HG02852 (cell line): ENCODE results near the gene BAG2.
A peak's percentile ranks its signal among the peaks of the same experiment; 100 is the strongest.

ENCODE experiments used
- ATAC-seq: cut with Tn5 transposase; IDR thresholded peaks from one replicate; pipeline ENCODE4 v1.9.1; 2021; ENCODE audit warnings: mild to moderate bottlenecking, moderate library complexity; ENCODE audit not compliant: unreplicated experiment

The BAG2 gene

GRCh38 chr6:57172136-57173055 is at the start of gene BAG2:
TSS of gene BAG2 (plus strand) at chr6:57172326. CDS start at chr6:57172698, 372 bp downstream.
- ATAC-seq: peak; percentile 86

- ATAC-seq: no peak
These were observed 49.0 kb upstream of the BAG2 start for GRCh38 chr6:57123111-57123510.

- ATAC-seq: no peak
These were observed 44.4 kb upstream of the BAG2 start for GRCh38 chr6:57127763-57128162.

- no peak for ATAC-seq
These were observed 41.4 kb upstream of the BAG2 start for GRCh38 chr6:57130661-57131177.

- no peak for ATAC-seq
These were observed 37.2 kb upstream of the BAG2 start for GRCh38 chr6:57134954-57135353.

- ATAC-seq: no peak
These were observed 36.2 kb upstream of the BAG2 start for GRCh38 chr6:57135885-57136284.

- ATAC-seq: no peak
These were observed 34.8 kb upstream of the BAG2 start for GRCh38 chr6:57137350-57137749.

GRCh38 chr6:57138026-57138425 is 34.1 kb upstream of the BAG2 start:
- ATAC-seq: no peak

GRCh38 chr6:57141451-57142177 is 30.5 kb upstream of the BAG2 start:
- ATAC-seq: no peak

- ATAC-seq: no peak
These were observed 30.0 kb upstream of the BAG2 start for GRCh38 chr6:57142178-57142525.

- no peak for ATAC-seq
These were observed 28.4 kb upstream of the BAG2 start for GRCh38 chr6:57143690-57144089.

- no peak for ATAC-seq
These were observed 24.7 kb upstream of the BAG2 start for GRCh38 chr6:57147401-57147800.

- no peak for ATAC-seq
These were observed 23.9 kb upstream of the BAG2 start for GRCh38 chr6:57147955-57148858.

GRCh38 chr6:57158658-57159057 is 13.5 kb upstream of the BAG2 start:
- no peak for ATAC-seq

- no peak for ATAC-seq
These were observed 13.0 kb upstream of the BAG2 start for GRCh38 chr6:57159127-57159526.

GRCh38 chr6:57162028-57162427 is 10.1 kb upstream of the BAG2 start:
- no peak for ATAC-seq

GRCh38 chr6:57162516-57162915 is 9.6 kb upstream of the BAG2 start:
- ATAC-seq: no peak

GRCh38 chr6:57163956-57164355 is 8.2 kb upstream of the BAG2 start:
- ATAC-seq: no peak

- no peak for ATAC-seq
These were observed 7.0 kb upstream of the BAG2 start for GRCh38 chr6:57165080-57165479.

- ATAC-seq: no peak
These were observed 1.1 kb downstream of the BAG2 start for GRCh38 chr6:57173056-57173885.
